IMR-90 (cell line): ENCODE measurements around the gene CCDC136.

Experiments
- BHLHE40 ChIP-seq: fragments of 150-350 bp; IDR thresholded peaks from 2 replicates; pipeline ENCODE4 v1.6.1; 2016; ENCODE audit warnings: mild to moderate bottlenecking, low read depth, low read length
- CEBPB ChIP-seq: IDR thresholded peaks from 2 replicates; pipeline ENCODE4 v1.6.1; 2012; ENCODE audit warnings: low read depth, low read length, improper control_type of control experiment
- CTCF ChIP-seq: conservative IDR thresholded peaks from 2 replicates; pipeline ENCODE4 v1.5.1; 2012; ENCODE audit warnings: mild to moderate bottlenecking, low read depth, low read length, improper control_type of control experiment
- ELK1 ChIP-seq: fragments of 150-350 bp; IDR thresholded peaks from 2 replicates; pipeline ENCODE4 v1.6.1; 2016; ENCODE audit warnings: low read depth, mild to moderate bottlenecking, low read length, moderate library complexity, borderline replicate concordance
- FOS ChIP-seq: fragments of 150-350 bp; IDR thresholded peaks from 2 replicates; pipeline ENCODE4 v1.6.1; 2016; ENCODE audit warnings: low read depth, low read length
- MAZ ChIP-seq: IDR thresholded peaks from 2 replicates; pipeline ENCODE4 v1.6.1; 2012; ENCODE audit warnings: low read depth, mild to moderate bottlenecking, low read length, improper control_type of control experiment, moderate library complexity, borderline replicate concordance
- MXI1 ChIP-seq: IDR thresholded peaks from 2 replicates; pipeline ENCODE4 v1.6.1; 2012; ENCODE audit warnings: low read depth, mild to moderate bottlenecking, low read length, moderate library complexity, borderline replicate concordance
- POLR2A ChIP-seq: IDR thresholded peaks from 2 replicates; pipeline ENCODE4 v1.6.1; 2012; ENCODE audit warnings: mild to moderate bottlenecking, low read depth, low read length
- RCOR1 ChIP-seq: IDR thresholded peaks from 2 replicates; pipeline ENCODE4 v1.6.1; 2012; ENCODE audit warnings: mild to moderate bottlenecking, low read length, improper control_type of control experiment; ENCODE audit not compliant: insufficient replicate concordance
- RFX5 ChIP-seq: IDR thresholded peaks from 2 replicates; pipeline ENCODE4 v1.8.0; 2012; ENCODE audit warnings: low read depth, mild to moderate bottlenecking, low read length, moderate library complexity
- USF2 ChIP-seq: fragments of 150-350 bp; IDR thresholded peaks from 2 replicates; pipeline ENCODE4 v1.6.1; 2017; ENCODE audit warnings: mild to moderate bottlenecking, antibody characterized with exemption, low read length, low read depth

- TF ChIP-seq CTCF (no peak), BHLHE40 (no peak), USF2 (no peak), MXI1 (no peak), POLR2A (no peak), CEBPB (no peak), RCOR1 (no peak), FOS (no peak), MAZ (no peak), ELK1 (no peak), RFX5 (no peak)
Observed at GRCh38 chr7:128865303-128865702, 73.5 kb downstream of the CCDC136 start.
